ENCODE data around the gene SLC27A1.

DNA sequence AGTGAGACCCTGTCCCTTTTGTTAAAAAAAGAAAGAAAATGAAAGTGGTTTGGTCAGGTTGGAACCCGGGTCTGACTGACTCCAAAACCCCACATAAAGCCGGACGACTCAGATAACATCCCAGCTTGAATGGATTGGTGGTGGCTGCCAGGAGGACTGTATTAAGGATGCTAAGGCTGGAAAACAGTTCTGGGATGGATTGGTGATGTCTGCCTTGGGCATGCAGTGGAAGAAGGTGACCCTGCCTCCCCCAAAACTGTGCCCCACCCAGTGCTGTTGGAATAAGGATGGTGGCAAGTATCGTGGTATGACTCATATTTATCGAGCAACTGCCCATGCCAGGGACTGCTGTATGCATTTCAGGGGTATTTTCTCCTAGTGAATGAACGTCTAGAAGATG lies 66.6 kb downstream of the SLC27A1 start:
- TF ChIP-seq TAF1 (IDR thresholded peaks at IDR 0.05; ENCODE audit: borderline replicate concordance, low read depth, low read length) (no peak), JUND (IDR thresholded peaks at IDR 0.05) (no peak), GABPA (IDR thresholded peaks at IDR 0.05; ENCODE audit: low read depth) (no peak), TCF12 (IDR thresholded peaks at IDR 0.05) (no peak), MAX (IDR thresholded peaks at IDR 0.05; ENCODE audit: low read depth) (no peak), FOXM1 (IDR thresholded peaks at IDR 0.05; ENCODE audit: low read depth) (no peak), CTCF (IDR thresholded peaks at IDR 0.05) (no peak), USF2 (IDR thresholded peaks at IDR 0.05; ENCODE audit: borderline replicate concordance, low read depth, low read length) (no peak), EZH2phosphoT487 (IDR thresholded peaks at IDR 0.05; ENCODE audit: borderline replicate concordance, low read depth) (no peak), POLR2AphosphoS5 (IDR thresholded peaks at IDR 0.05; ENCODE audit: low read depth, low read length) (no peak)
